Activated T-cell treated with anti-CD3 and anti-CD28 coated beads, Interleukin-2, amount 50 U/mL, for 72 hours (primary cell): ENCODE data around the gene CFAP99. TPM values are rescaled to one million over a fixed set of nuclear protein-coding genes. Genes with fewer than 3 reads are reported as not detected.

Experiments
- ATAC-seq, 2 donors: fragments of 150-1000 bp; cut with Tn5 transposase; replicated peaks in 1 of 2; 2 replicates each; pipeline ENCODE4 v1.10.0; 2021; ENCODE audit warnings: moderate library complexity in 2 of 2, mild to moderate bottlenecking in 1 of 2
- DNase-seq, 2 donors: peaks; one replicate each; pipeline ENCODE4 v3.0.0; 2021 to 2022; ENCODE audit warnings: mixed read lengths in 1 of 2
- H3K27ac Mint-ChIP-seq: one replicate; pipeline ENCODE4 v1.8.0; 2022; ENCODE audit warnings: mild to moderate bottlenecking, moderate library complexity, mixed read lengths
- H3K27me3 Mint-ChIP-seq: one replicate; pipeline ENCODE4 v1.8.0; 2022; ENCODE audit warnings: low read depth, mixed read lengths
- H3K36me3 Mint-ChIP-seq, 2 donors: one replicate each; pipeline ENCODE4 v1.8.0; 2022; ENCODE audit warnings: mixed read lengths in 2 of 2, mild to moderate bottlenecking in 1 of 2; ENCODE audit not compliant: insufficient read depth in 2 of 2
- H3K4me1 Mint-ChIP-seq: one replicate; pipeline ENCODE4 v1.8.0; 2022; ENCODE audit warnings: low read depth, mixed read lengths
- H3K4me3 Mint-ChIP-seq, 2 donors: one replicate each; pipeline ENCODE4 v1.8.0; 2022; ENCODE audit warnings: mild to moderate bottlenecking in 2 of 2, mixed read lengths in 2 of 2, moderate library complexity in 2 of 2
- H3K9me3 Mint-ChIP-seq, 2 donors: one replicate each; pipeline ENCODE4 v1.8.0; 2022; ENCODE audit warnings: mixed read lengths in 2 of 2
- total RNA-seq, 2 donors: library from RNA; stranded (reverse); gene quantifications; one replicate each; pipeline ENCODE4 v1.2.3, GENCODE V29; 2022

The CFAP99 gene
- total RNA-seq, 2 donors from 2014 or later = not detected

GRCh38 chr4:2489841-2490552 is 71.2 kb downstream of the CFAP99 start:
- Mint-ChIP-seq H3K4me1 (peaks cover 52% of the 10 kb centered on the region), H3K4me3 (peak overlapping the region; percentile 39 to 66), H3K36me3 (peaks cover 12 to 25% of the 10 kb centered on the region in 2 donors), H3K27ac (peak overlapping the region; percentile 98), H3K27me3 (no peaks in the 10 kb centered on the region), H3K9me3 (peaks cover 0 to 1% of the 10 kb centered on the region in 2 donors)
- ATAC-seq (no peak), DNase-seq (no peak)

DNA sequence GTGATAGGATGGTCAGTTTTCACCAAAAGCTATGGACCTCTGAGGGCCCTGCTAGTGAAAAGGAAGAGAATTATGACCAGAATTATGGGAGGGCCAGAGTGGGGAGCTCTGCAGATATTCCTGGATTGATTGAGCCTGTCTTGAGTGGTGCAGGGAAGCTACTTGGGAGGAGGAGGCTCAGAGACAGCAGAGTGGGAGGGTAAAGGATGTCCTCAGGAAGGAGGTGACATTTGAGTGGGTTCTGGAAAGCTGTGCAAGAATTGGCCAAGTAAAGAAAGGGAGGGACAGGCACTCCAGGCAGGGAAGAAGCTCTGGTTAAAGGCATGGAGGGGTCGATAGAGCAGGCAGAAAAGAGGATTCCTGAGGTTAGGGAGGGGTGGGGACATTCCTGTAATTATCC is 74.2 kb downstream of the CFAP99 start:
- Mint-ChIP-seq H3K36me3 (peaks cover 15 to 34% of the 10 kb centered on the region in 2 donors), H3K4me1 (peaks cover 24% of the 10 kb centered on the region), H3K4me3 (no peak overlapping the region), H3K27ac (peak overlapping the region; percentile 81), H3K27me3 (no peaks in the 10 kb centered on the region), H3K9me3 (peaks cover 0 to 1% of the 10 kb centered on the region in 2 donors)
- no peak for ATAC-seq
- DNase-seq = no peak

- H3K27me3 Mint-ChIP-seq = no peaks in the 10 kb centered on the region
- no peak overlapping the region for H3K27ac Mint-ChIP-seq
- DNase-seq (no peak), ATAC-seq (no peak)
- no peak overlapping the region for H3K4me3 Mint-ChIP-seq
- peaks cover 0 to 1% of the 10 kb centered on the region in 2 donors for H3K9me3 Mint-ChIP-seq
- H3K36me3 Mint-ChIP-seq = peaks cover 13 to 35% of the 10 kb centered on the region in 2 donors
- peaks cover 13% of the 10 kb centered on the region for H3K4me1 Mint-ChIP-seq
These were observed 76.2 kb downstream of the CFAP99 start for GRCh38 chr4:2494992-2495391.

DNA sequence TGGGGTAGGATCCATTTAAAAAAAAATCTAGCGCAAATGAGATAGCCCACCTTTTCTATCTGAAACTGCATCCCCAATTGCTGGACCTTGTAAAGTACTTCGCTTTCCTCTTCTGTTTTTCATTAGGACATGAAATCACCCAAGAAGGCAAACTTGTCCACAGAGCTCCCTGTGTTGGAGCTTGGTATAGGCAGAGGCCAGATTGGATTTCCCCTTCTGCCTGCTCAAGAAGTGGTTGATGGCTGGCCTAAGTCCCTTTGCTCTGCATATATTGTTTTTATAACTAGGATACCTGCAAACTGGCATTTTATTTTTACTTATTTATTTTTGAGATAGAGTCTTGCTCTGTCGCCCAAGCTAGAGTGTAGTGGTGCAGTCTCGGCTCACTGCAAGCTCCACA is 78.6 kb downstream of the CFAP99 start:
- Mint-ChIP-seq H3K4me1 (peaks cover 11% of the 10 kb centered on the region), H3K9me3 (no peaks in the 10 kb centered on the region), H3K4me3 (no peak overlapping the region), H3K36me3 (peaks cover 18 to 30% of the 10 kb centered on the region in 2 donors), H3K27ac (peak overlapping the region; percentile 55), H3K27me3 (no peaks in the 10 kb centered on the region)
- ATAC-seq (no peak), DNase-seq (no peak)

GRCh38 chr4:2497931-2498330 is 79.2 kb downstream of the CFAP99 start:
- no peaks in the 10 kb centered on the region for H3K27me3 Mint-ChIP-seq
- peaks cover 11% of the 10 kb centered on the region for H3K4me1 Mint-ChIP-seq
- H3K36me3 Mint-ChIP-seq = peaks cover 15 to 25% of the 10 kb centered on the region in 2 donors
- ATAC-seq = no peak
- peak overlapping the region; percentile 28 for H3K27ac Mint-ChIP-seq
- H3K9me3 Mint-ChIP-seq = no peaks in the 10 kb centered on the region
- no peak for DNase-seq
- H3K4me3 Mint-ChIP-seq = no peak overlapping the region

DNA sequence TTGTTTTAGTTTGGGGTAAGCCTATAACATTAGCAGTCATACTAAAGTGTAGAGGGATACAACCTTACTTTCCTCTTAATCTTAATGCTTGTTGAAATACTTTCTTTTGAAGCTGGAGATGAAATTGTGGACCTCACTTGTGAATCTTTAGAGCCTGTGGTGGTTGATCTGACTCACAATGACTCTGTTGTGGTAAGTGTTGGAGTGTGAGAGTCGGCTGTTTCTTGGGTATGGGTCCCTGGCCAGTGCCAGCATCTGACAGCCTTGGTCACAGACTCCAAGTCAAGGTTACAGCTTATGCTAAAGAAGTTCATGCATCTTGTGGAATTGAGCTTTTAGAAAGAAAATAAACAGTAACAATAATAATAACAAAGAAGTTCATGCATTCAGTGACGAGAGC is 81.8 kb downstream of the CFAP99 start:
- Mint-ChIP-seq H3K4me3 (no peak overlapping the region), H3K36me3 (peaks cover 11 to 30% of the 10 kb centered on the region in 2 donors), H3K27ac (peak overlapping the region; percentile 79), H3K27me3 (no peaks in the 10 kb centered on the region), H3K4me1 (peaks cover 11% of the 10 kb centered on the region), H3K9me3 (no peaks in the 10 kb centered on the region)
- peak in 1 of 2 donors; percentile 21 for DNase-seq
- ATAC-seq = peak; percentile 80 to 87

GRCh38 chr4:2501034-2501594 is 82.4 kb downstream of the CFAP99 start:
- ATAC-seq (no peak), DNase-seq (no peak)
- H3K27me3 Mint-ChIP-seq = no peaks in the 10 kb centered on the region
- no peak overlapping the region for H3K4me3 Mint-ChIP-seq
- peaks cover 11% of the 10 kb centered on the region for H3K4me1 Mint-ChIP-seq
- H3K9me3 Mint-ChIP-seq = no peaks in the 10 kb centered on the region
- peak overlapping the region; percentile 13 for H3K27ac Mint-ChIP-seq
- peaks cover 11 to 28% of the 10 kb centered on the region in 2 donors for H3K36me3 Mint-ChIP-seq

DNA sequence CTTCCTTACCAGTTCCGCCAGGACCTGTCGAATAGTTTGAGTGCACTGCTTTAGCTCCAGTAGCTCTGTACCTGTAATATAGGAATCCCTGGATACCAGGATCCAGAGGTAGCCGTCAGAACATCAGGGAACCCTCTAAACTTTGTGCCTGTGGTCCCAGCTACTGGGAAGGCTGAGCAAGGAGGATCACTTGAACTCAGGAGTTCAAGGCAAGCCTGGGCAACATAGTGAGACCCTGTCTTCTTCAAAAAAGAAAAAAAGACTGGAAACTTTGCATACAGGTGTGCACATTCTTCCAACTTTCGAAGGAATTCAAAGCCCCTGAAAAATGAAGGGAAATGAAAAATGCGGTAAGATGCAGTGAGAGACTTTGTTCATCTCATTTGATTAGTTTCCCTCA is 85.1 kb downstream of the CFAP99 start:
- no peak for ATAC-seq
- Mint-ChIP-seq H3K36me3 (peaks cover 10 to 26% of the 10 kb centered on the region in 2 donors), H3K27me3 (no peaks in the 10 kb centered on the region), H3K4me1 (peaks cover 18% of the 10 kb centered on the region), H3K27ac (peak overlapping the region; percentile 85), H3K9me3 (no peaks in the 10 kb centered on the region), H3K4me3 (no peak overlapping the region)
- no peak for DNase-seq

- H3K9me3 Mint-ChIP-seq = no peaks in the 10 kb centered on the region
- no peak for ATAC-seq
- no peaks in the 10 kb centered on the region for H3K27me3 Mint-ChIP-seq
- H3K27ac Mint-ChIP-seq = no peak overlapping the region
- H3K4me1 Mint-ChIP-seq = peaks cover 7% of the 10 kb centered on the region
- no peak overlapping the region for H3K4me3 Mint-ChIP-seq
- DNase-seq = no peak
- peaks cover 4 to 22% of the 10 kb centered on the region in 2 donors for H3K36me3 Mint-ChIP-seq
These were observed 88.5 kb downstream of the CFAP99 start for GRCh38 chr4:2507259-2507658.

DNA sequence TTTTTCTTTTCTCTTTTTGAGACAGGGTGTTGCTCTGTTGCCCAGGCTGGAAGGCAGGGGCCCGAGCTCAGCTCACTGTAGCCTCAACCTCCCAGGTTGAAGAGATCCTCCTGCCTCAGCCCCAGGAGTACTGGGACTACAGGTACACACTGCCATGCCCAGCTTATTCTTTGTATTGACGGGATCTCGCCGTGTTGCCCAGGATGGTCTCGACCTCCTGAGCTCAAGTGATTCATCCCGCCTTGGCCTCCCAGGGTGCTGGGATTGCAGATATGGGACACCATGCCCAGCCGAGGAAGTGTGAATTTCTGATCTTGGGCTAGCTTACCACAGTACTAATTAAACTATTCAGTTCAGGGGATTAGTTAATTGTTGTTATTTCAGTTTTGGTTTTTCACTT is 89.1 kb downstream of the CFAP99 start:
- Mint-ChIP-seq H3K4me1 (peaks cover 7% of the 10 kb centered on the region), H3K9me3 (no peaks in the 10 kb centered on the region), H3K36me3 (peaks cover 4 to 22% of the 10 kb centered on the region in 2 donors), H3K27ac (no peak overlapping the region), H3K27me3 (no peaks in the 10 kb centered on the region), H3K4me3 (no peak overlapping the region)
- no peak for DNase-seq
- no peak for ATAC-seq

GRCh38 chr4:2510351-2511259 is 91.8 kb downstream of the CFAP99 start:
- ATAC-seq = no peak

DNA sequence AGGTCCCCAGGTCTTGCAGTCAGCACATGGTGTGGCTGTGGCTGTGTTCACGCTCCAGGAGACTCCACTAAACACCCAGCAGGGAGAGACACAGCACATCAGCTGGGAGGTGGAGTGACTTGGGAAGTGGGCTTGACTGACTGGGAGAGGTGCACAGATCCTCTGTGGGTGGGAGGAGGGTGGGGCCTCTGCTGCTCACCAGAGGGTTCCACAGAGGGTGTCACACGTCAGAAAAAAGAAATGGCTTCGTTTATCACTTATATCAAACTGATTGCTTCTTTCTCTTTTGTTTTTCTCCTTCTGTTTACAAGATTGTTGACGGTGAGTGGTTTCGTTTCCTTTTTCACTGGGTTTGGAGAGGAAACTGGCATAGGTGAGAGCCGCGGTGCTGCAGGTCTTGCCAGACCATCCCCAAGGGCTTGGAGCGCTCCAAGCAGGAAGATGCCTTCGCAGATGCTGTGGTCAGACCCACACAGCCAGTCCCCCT is 92.9 kb downstream of the CFAP99 start:
- H3K27me3 Mint-ChIP-seq = no peaks in the 10 kb centered on the region
- no peak overlapping the region for H3K4me3 Mint-ChIP-seq
- DNase-seq (no peak), ATAC-seq (no peak)
- no peaks in the 10 kb centered on the region for H3K9me3 Mint-ChIP-seq
- H3K36me3 Mint-ChIP-seq = peaks cover 11 to 24% of the 10 kb centered on the region in 2 donors
- peak overlapping the region; percentile 62 for H3K27ac Mint-ChIP-seq
- H3K4me1 Mint-ChIP-seq = peaks cover 3% of the 10 kb centered on the region

More at GRCh38 chr4:2510351-2511259, 91.8 kb downstream of the CFAP99 start:
- H3K36me3 Mint-ChIP-seq = peaks cover 12 to 26% of the 10 kb centered on the region in 2 donors
- peaks cover 7% of the 10 kb centered on the region for H3K4me1 Mint-ChIP-seq
- H3K27ac Mint-ChIP-seq = peak overlapping the region; percentile 74
- H3K9me3 Mint-ChIP-seq = no peaks in the 10 kb centered on the region
- no peak overlapping the region for H3K4me3 Mint-ChIP-seq
- no peaks in the 10 kb centered on the region for H3K27me3 Mint-ChIP-seq
- DNase-seq = no peak
